Measurements from ENCODE around the gene INPP5E.

The INPP5E gene

GRCh38 chr9:136403915-136404800 is 35.5 kb downstream of the INPP5E start:
- DNase-seq (ENCODE audit: low spot score) = no peak

- DNase-seq (ENCODE audit: low spot score) = peak; percentile 32
Measured at GRCh38 chr9:136403538-136403914, 36.1 kb downstream of the INPP5E start.

- no peak for DNase-seq (ENCODE audit: low spot score)
Measured at GRCh38 chr9:136402067-136402466, 37.6 kb downstream of the INPP5E start.

GRCh38 chr9:136401173-136401922 is 38.3 kb downstream of the INPP5E start:
- no peak for DNase-seq (ENCODE audit: low spot score)

- DNase-seq (ENCODE audit: low spot score) = peak; percentile 92
Measured at GRCh38 chr9:136400038-136400834, 39.4 kb downstream of the INPP5E start, which contains the start of gene SNAPC4. Gene SNAPC4 (minus strand): TSS chr9:136400170. CDS start chr9:136398428, 1,742 bp downstream.

GRCh38 chr9:136399176-136400037 is 40.2 kb downstream of the INPP5E start:
- peak; percentile 46 for DNase-seq (ENCODE audit: low spot score)

- DNase-seq (ENCODE audit: low spot score) = no peak
Measured at GRCh38 chr9:136398286-136398685, 41.4 kb downstream of the INPP5E start.

GRCh38 chr9:136397643-136398042 is 42.0 kb downstream of the INPP5E start:
- DNase-seq (ENCODE audit: low spot score) = no peak

- DNase-seq (ENCODE audit: low spot score) = no peak
Measured at GRCh38 chr9:136396219-136396515, 43.5 kb downstream of the INPP5E start.

GRCh38 chr9:136395345-136396218 is 44.1 kb downstream of the INPP5E start:
- no peak for DNase-seq (ENCODE audit: low spot score)

GRCh38 chr9:136395020-136395340 is 44.7 kb downstream of the INPP5E start:
- no peak for DNase-seq (ENCODE audit: low spot score)

GRCh38 chr9:136394312-136395019 is 45.2 kb downstream of the INPP5E start:
- DNase-seq (ENCODE audit: low spot score) = no peak

GRCh38 chr9:136393531-136393930 is 46.1 kb downstream of the INPP5E start:
- DNase-seq (ENCODE audit: low spot score) = no peak

- no peak for DNase-seq (ENCODE audit: low spot score)
Measured at GRCh38 chr9:136392538-136393449, 46.9 kb downstream of the INPP5E start.

- no peak for DNase-seq (ENCODE audit: low spot score)
Measured at GRCh38 chr9:136391737-136392537, 47.7 kb downstream of the INPP5E start.

GRCh38 chr9:136389396-136389795 is 50.2 kb downstream of the INPP5E start:
- no peak for DNase-seq (ENCODE audit: low spot score)

GRCh38 chr9:136387217-136387616 is 52.4 kb downstream of the INPP5E start:
- DNase-seq (ENCODE audit: low spot score) = no peak

- DNase-seq (ENCODE audit: low spot score) = no peak
Measured at GRCh38 chr9:136386018-136386417, 53.6 kb downstream of the INPP5E start.

All from germinal center (tissue), 1 donor.